ENCODE measurements around the gene CCDC178.

Gene CCDC178

DNA sequence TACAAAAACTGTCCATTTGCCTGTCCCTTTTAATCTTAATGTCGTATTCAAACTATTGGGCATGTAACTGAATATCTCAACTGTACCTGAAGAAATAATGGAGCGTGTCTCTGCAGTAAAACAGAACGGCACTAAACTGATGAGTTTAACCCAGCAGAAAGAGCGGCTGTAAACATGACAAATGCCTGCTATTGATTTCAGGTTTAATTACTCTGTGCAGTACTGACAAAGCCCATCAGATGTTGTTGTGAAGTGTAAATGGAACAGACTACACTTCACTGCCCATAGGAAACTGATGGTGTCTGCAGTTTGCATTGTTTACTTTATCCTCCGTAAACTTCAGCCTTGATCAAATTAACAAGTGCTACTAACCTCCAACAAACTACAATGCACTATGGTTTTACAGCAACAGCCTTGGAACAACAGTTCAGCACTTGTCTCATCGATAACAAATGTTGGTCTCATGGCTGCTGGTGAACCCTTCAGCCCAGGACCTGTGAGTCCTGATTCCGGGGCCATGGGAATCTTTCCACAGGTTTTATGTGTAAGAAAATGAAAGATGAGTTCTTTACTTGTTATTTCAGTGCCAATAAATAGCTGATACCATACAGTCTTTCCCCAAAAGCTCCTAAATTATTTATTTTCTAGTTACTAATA, 316.5 kb downstream of the CCDC178 start:
- H4K20me1 ChIP-seq (ENCODE audit: insufficient read depth, low read length) = no peaks in the 10 kb centered on the region
- H3K4me3 ChIP-seq (ENCODE audit: low read depth, low read length, poor library complexity, severe bottlenecking) = no peak overlapping the region
- H3K79me2 ChIP-seq (ENCODE audit: insufficient read depth, low read length) = no peaks in the 10 kb centered on the region
- no peaks in the 10 kb centered on the region for H3K9me3 ChIP-seq (ENCODE audit: low read length)
- no peak overlapping the region for H3K4me2 ChIP-seq (ENCODE audit: low read length)
- no peaks in the 10 kb centered on the region for H3K9me2 ChIP-seq (ENCODE audit: low read depth, low read length)
- H3K9ac ChIP-seq (ENCODE audit: low read length) = no peak overlapping the region
- no peak overlapping the region for H2AFZ ChIP-seq (ENCODE audit: low read length)
- TF ChIP-seq, protein P1, sequence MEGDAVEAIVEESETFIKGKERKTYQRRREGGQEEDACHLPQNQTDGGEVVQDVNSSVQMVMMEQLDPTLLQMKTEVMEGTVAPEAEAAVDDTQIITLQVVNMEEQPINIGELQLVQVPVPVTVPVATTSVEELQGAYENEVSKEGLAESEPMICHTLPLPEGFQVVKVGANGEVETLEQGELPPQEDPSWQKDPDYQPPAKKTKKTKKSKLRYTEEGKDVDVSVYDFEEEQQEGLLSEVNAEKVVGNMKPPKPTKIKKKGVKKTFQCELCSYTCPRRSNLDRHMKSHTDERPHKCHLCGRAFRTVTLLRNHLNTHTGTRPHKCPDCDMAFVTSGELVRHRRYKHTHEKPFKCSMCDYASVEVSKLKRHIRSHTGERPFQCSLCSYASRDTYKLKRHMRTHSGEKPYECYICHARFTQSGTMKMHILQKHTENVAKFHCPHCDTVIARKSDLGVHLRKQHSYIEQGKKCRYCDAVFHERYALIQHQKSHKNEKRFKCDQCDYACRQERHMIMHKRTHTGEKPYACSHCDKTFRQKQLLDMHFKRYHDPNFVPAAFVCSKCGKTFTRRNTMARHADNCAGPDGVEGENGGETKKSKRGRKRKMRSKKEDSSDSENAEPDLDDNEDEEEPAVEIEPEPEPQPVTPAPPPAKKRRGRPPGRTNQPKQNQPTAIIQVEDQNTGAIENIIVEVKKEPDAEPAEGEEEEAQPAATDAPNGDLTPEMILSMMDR (IDR thresholded peaks at IDR 0.05; ENCODE audit: low read length) = no peak
- no peak for TF ChIP-seq EZH2 (IDR thresholded peaks at IDR 0.05; ENCODE audit: borderline replicate concordance, low read length)
- no peaks in the 10 kb centered on the region for H3K36me3 ChIP-seq (ENCODE audit: insufficient read depth, low read length)
- no peaks in the 10 kb centered on the region for H3K4me1 ChIP-seq (ENCODE audit: insufficient read depth, low read length, severe bottlenecking)
- H3K27ac ChIP-seq (ENCODE audit: low read depth, low read length, poor library complexity, severe bottlenecking) = no peak overlapping the region
- H3F3A ChIP-seq (ENCODE audit: insufficient read depth, low read length) = no peaks in the 10 kb centered on the region
- H3K27me3 ChIP-seq (ENCODE audit: insufficient read depth, low read length) = no peaks in the 10 kb centered on the region

DNA sequence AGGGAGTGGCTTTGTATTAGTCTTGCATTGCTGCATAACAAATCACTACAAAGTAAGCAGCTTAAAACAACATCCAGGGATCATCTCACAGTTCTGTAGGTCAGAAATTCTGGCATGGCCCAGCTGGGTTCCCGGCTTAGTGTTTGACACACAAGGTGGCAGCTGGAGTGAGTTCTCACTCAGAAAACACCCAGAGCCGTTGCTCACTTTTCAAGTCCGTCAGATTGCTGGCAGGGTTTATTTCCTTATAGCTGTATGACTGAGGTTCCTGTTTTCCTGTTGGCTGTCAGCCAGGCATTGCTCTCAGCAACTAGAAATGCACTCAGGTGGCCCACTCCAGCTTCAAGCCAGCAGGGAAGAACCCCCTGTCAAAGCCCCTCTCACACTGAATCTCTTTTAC, 324.1 kb downstream of the CCDC178 start:
- Histone ChIP-seq H2AFZ (ENCODE audit: low read length) (no peak overlapping the region), H3K4me2 (ENCODE audit: low read length) (no peak overlapping the region)

DNA sequence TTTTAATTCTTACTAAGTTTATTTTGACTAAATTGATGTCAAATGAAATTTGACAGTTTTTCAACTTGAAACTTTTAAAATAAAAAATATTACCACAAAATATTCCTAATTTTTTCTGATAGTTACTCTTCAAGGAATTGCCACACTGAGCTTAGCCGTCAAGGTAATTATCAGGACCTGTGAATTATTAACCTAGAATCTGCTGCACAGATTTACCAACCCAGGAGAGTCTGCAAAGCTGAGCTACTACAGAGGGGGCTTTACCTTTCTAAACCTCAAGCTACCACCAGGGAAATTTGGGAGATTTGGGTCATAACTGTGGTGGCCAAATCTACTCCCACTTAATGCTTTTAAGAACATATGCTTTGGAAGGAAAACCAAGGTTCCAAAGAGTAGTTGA, 324.6 kb downstream of the CCDC178 start:
- Histone ChIP-seq H3K27me3 (ENCODE audit: insufficient read depth, low read length) (no peaks in the 10 kb centered on the region), H3K4me3 (ENCODE audit: low read depth, low read length, poor library complexity, severe bottlenecking) (no peak overlapping the region), H3K4me2 (ENCODE audit: low read length) (no peak overlapping the region), H3K36me3 (ENCODE audit: insufficient read depth, low read length) (no peaks in the 10 kb centered on the region), H3K27ac (ENCODE audit: low read depth, low read length, poor library complexity, severe bottlenecking) (no peak overlapping the region), H4K20me1 (ENCODE audit: insufficient read depth, low read length) (no peaks in the 10 kb centered on the region), H2AFZ (ENCODE audit: low read length) (no peak overlapping the region), H3K9me3 (ENCODE audit: low read length) (no peaks in the 10 kb centered on the region), H3K9ac (ENCODE audit: low read length) (no peak overlapping the region), H3K9me2 (ENCODE audit: low read depth, low read length) (no peaks in the 10 kb centered on the region), H3F3A (ENCODE audit: insufficient read depth, low read length) (no peaks in the 10 kb centered on the region), H3K4me1 (ENCODE audit: insufficient read depth, low read length, severe bottlenecking) (no peaks in the 10 kb centered on the region), H3K79me2 (ENCODE audit: insufficient read depth, low read length) (no peaks in the 10 kb centered on the region)
- TF ChIP-seq, protein P1 (IDR thresholded peaks at IDR 0.05; ENCODE audit: low read length) = no peak
- no peak for TF ChIP-seq EZH2 (IDR thresholded peaks at IDR 0.05; ENCODE audit: borderline replicate concordance, low read length)

More for the DNA sequence above, 324.1 kb downstream of the CCDC178 start:
- Histone ChIP-seq H3K27me3 (ENCODE audit: insufficient read depth, low read length) (no peaks in the 10 kb centered on the region), H3K4me1 (ENCODE audit: insufficient read depth, low read length, severe bottlenecking) (no peaks in the 10 kb centered on the region), H3K79me2 (ENCODE audit: insufficient read depth, low read length) (no peaks in the 10 kb centered on the region), H3K27ac (ENCODE audit: low read depth, low read length, poor library complexity, severe bottlenecking) (no peak overlapping the region), H4K20me1 (ENCODE audit: insufficient read depth, low read length) (no peaks in the 10 kb centered on the region), H3K9me3 (ENCODE audit: low read length) (no peaks in the 10 kb centered on the region), H3K36me3 (ENCODE audit: insufficient read depth, low read length) (no peaks in the 10 kb centered on the region), H3F3A (ENCODE audit: insufficient read depth, low read length) (no peaks in the 10 kb centered on the region), H3K9ac (ENCODE audit: low read length) (no peak overlapping the region), H3K4me3 (ENCODE audit: low read depth, low read length, poor library complexity, severe bottlenecking) (no peak overlapping the region), H3K9me2 (ENCODE audit: low read depth, low read length) (no peaks in the 10 kb centered on the region)
- no peak for TF ChIP-seq EZH2 (IDR thresholded peaks at IDR 0.05; ENCODE audit: borderline replicate concordance, low read length)
- TF ChIP-seq, protein P1 (IDR thresholded peaks at IDR 0.05; ENCODE audit: low read length) = no peak
